ENCODE results near the gene ZFP36L1. TPM values are rescaled to one million over a fixed set of nuclear protein-coding genes. Genes with fewer than 3 reads are reported as not detected.

Gene ZFP36L1
- total RNA-seq, 1 donor from 2014 or later = 199 TPM

GRCh38 chr14:68807987-68808386 lies 15.1 kb upstream of the ZFP36L1 start:
- no peak overlapping the region for H3K4me3 ChIP-seq
- ATAC-seq (no peak), DNase-seq (no peak)
- peaks cover 57% of the 10 kb centered on the region for H3K4me1 ChIP-seq
- H3K9me3 ChIP-seq = no peaks in the 10 kb centered on the region
- no peaks in the 10 kb centered on the region for H3K36me3 ChIP-seq
- H3K27ac ChIP-seq = peak overlapping the region; percentile 76
- no peak for TF ChIP-seq CTCF (IDR thresholded peaks at IDR 0.05)
- intact Hi-C loops (cut with DNase I) = no loop called here
- H3K27me3 ChIP-seq (ENCODE audit: low read depth) = no peaks in the 10 kb centered on the region

GRCh38 chr14:68807148-68807600 lies 14.3 kb upstream of the ZFP36L1 start:
- no peak overlapping the region for H3K4me3 ChIP-seq
- peaks cover under 1% of the 10 kb centered on the region for H3K9me3 ChIP-seq
- DNase-seq (peak; percentile 57), ATAC-seq (peak; percentile 69 to 73)
- H3K4me1 ChIP-seq = peaks cover 49% of the 10 kb centered on the region
- no peaks in the 10 kb centered on the region for H3K27me3 ChIP-seq (ENCODE audit: low read depth)
- H3K27ac ChIP-seq = peak overlapping the region; percentile 76
- TF ChIP-seq CTCF (IDR thresholded peaks at IDR 0.05) = no peak
- intact Hi-C loops (cut with DNase I) = no loop called here
- no peaks in the 10 kb centered on the region for H3K36me3 ChIP-seq

GRCh38 chr14:68806526-68807147 lies 13.8 kb upstream of the ZFP36L1 start:
- peak; percentile 34 to 72 for ATAC-seq
- Histone ChIP-seq H3K27ac (peak overlapping the region; percentile 76), H3K36me3 (no peaks in the 10 kb centered on the region), H3K27me3 (ENCODE audit: low read depth) (no peaks in the 10 kb centered on the region), H3K4me3 (no peak overlapping the region), H3K4me1 (peaks cover 48% of the 10 kb centered on the region), H3K9me3 (peaks cover 6% of the 10 kb centered on the region)
- no peak for TF ChIP-seq CTCF (IDR thresholded peaks at IDR 0.05)
- intact Hi-C loops (cut with DNase I) = no loop called here
- no peak for DNase-seq

GRCh38 chr14:68805414-68805813 lies 12.5 kb upstream of the ZFP36L1 start:
- Histone ChIP-seq H3K4me1 (peaks cover 41% of the 10 kb centered on the region), H3K27me3 (ENCODE audit: low read depth) (no peaks in the 10 kb centered on the region), H3K4me3 (no peak overlapping the region), H3K36me3 (no peaks in the 10 kb centered on the region), H3K9me3 (peaks cover 10% of the 10 kb centered on the region), H3K27ac (peak overlapping the region; percentile 76)
- intact Hi-C loops (cut with DNase I) = no loop called here
- no peak for ATAC-seq
- DNase-seq = no peak
- TF ChIP-seq CTCF (IDR thresholded peaks at IDR 0.05) = no peak

GRCh38 chr14:68801631-68802030 lies 8.8 kb upstream of the ZFP36L1 start:
- DNase-seq (no peak), ATAC-seq (no peak)
- intact Hi-C loops (cut with DNase I) = no loop called here
- Histone ChIP-seq H3K27me3 (ENCODE audit: low read depth) (no peaks in the 10 kb centered on the region), H3K36me3 (no peaks in the 10 kb centered on the region), H3K4me3 (no peak overlapping the region), H3K27ac (no peak overlapping the region), H3K4me1 (peaks cover 23% of the 10 kb centered on the region), H3K9me3 (peaks cover 10% of the 10 kb centered on the region)
- no peak for TF ChIP-seq CTCF (IDR thresholded peaks at IDR 0.05)

Data from lower lobe of right lung (tissue), 2 donors.